ENCODE results near the gene TTLL1.
"Not testable (repeated sequence)": the region's sequence is repeated elsewhere in the genome, so short reads cannot be mapped to it uniquely, and the experiment has no call there.

TTLL1 gene

DNA sequence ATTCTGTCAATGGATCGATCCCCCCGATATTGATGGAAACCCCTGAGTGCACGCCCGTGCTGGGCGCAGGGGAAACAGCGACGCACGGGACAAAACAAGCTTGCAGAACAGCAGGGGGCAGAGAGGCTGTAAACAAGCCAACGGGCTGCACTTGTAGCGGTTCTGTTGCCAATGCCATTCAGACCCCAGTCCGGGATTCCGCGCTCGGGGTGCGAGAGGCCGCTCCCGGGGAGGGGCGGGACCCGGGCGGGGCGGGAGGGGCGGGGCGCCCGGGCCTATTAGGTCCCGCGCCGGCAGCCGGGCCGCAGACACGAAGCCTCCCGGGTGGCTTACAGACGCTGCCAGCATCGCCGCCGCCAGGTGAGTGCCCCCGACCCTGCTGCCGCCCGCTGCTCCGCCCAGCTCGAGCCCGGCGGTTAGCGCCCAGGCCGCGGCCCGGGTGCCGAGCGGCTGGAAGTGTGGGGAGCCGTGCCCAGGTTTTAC lies 21.3 kb upstream of the TTLL1 start, which contains the start of gene BIK:
BIK (plus strand) TSS at position 307 of the 483 bp plus-strand sequence. CDS start 13,273 bp downstream, outside the sequence.
- peak within 1 kb of the TSS; percentile 91 for H3K4me3 ChIP-seq (ENCODE audit: low read depth, low read length)
- peak; percentile 41; the same call in 1 of the 2 replicates for TF ChIP-seq CTCF (IDR thresholded peaks at IDR 0.05; ENCODE audit: borderline replicate concordance, insufficient read depth, low read depth, low read length)

- TF ChIP-seq CTCF (IDR thresholded peaks at IDR 0.05; ENCODE audit: borderline replicate concordance, insufficient read depth, low read depth, low read length) = no peak
- H3K4me3 ChIP-seq (ENCODE audit: low read depth, low read length) = peak overlapping the region; percentile 91
Measured at GRCh38 chr22:43109921-43110443, 20.8 kb upstream of the TTLL1 start.

DNA sequence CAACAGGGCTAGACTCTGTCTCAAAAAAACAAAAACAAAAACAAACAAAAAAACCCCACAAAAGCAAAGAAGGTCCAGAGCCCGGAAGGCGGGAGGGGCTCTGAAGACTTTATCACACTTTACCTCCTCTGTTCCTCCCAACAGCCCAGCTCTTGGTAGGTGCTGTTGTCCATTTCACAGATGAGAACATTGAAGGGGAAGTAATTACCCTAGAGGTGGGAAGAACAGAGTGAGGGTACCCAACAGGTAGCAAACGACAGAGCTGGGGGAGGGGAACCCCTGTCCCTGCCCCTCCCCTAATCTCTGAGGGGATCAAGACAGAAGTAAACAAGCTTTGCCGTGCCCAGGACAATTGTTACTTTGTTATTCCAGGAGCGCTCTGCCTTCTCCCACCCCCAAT lies 20.3 kb upstream of the TTLL1 start:
- no peak for TF ChIP-seq CTCF (IDR thresholded peaks at IDR 0.05; ENCODE audit: borderline replicate concordance, insufficient read depth, low read depth, low read length)
- H3K4me3 ChIP-seq (ENCODE audit: low read depth, low read length) = no peak overlapping the region

- TF ChIP-seq CTCF (IDR thresholded peaks at IDR 0.05; ENCODE audit: borderline replicate concordance, insufficient read depth, low read depth, low read length) = no peak
- no peak overlapping the region for H3K4me3 ChIP-seq (ENCODE audit: low read depth, low read length)
Measured at GRCh38 chr22:43106302-43106701, 17.1 kb upstream of the TTLL1 start.

DNA sequence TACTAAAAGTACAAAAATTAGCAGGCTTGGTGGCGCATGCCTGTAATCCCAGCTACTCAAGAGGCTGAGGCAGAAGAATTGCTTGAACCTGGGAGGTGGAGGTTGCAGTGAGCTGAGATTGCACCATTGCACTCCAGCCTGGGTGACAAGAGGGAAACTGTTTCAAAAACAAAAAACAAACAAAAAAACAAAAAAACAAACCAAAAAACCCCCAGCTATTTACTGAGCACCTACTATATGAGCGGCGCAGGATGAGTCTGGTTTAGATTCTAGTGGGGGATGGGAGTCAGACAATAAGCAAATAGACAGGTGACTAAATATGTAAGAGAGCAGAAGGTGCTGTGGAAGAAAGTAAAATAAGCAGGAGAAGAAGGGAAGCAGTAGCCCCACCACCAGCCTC lies 15.8 kb upstream of the TTLL1 start:
- not testable (repeated sequence) for H3K4me3 ChIP-seq (ENCODE audit: low read depth, low read length)

DNA sequence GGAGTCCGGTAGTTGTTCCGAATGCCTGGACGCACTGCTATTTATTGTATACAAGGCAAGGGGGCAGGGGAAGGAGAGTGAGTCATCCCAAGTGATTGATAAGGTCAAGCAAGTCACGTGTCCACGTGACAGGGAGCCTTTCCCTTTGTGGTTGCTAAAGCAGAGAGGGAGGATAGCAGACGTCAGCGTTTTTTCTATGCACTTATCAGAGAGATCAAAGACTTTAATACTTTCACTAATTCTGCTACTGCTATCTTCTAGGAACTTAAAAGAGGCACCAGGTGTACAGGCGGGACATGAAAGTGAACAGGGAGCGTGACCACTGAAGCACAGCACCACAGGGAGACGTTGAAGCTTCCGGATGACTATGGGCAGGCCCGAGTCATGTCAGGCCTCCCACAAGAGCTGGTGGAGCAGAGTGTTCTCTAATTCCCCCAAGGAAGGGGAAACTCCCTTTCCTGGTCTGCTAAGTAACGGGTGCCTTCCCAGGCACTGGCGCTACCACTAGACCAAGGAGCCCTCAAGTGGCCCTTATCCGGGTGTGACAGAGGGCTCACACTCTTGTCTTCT lies 14.9 kb upstream of the TTLL1 start:
- not testable (repeated sequence) for H3K4me3 ChIP-seq (ENCODE audit: low read depth, low read length)

DNA sequence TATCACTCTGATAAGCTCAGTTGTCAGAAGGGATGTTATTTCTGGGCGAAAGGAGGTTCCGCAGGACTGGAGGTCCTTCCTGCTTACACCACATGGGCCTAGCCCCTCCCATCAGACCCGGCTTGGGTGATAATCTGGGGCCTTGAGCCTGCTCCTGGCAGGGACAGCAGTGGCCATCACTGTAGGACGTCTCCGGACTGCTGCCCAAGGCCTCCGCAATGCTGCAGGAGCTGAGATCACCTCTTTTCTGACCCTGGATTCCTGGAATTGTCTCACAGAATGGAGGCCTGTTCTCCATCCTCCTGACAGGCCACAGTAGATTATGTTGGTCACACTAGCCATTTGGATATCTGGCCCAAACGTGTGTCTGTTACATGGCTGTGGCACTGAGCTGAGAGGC lies 12.1 kb upstream of the TTLL1 start:
- no peak for TF ChIP-seq CTCF (IDR thresholded peaks at IDR 0.05; ENCODE audit: borderline replicate concordance, insufficient read depth, low read depth, low read length)
- H3K4me3 ChIP-seq (ENCODE audit: low read depth, low read length) = no peak overlapping the region

DNA sequence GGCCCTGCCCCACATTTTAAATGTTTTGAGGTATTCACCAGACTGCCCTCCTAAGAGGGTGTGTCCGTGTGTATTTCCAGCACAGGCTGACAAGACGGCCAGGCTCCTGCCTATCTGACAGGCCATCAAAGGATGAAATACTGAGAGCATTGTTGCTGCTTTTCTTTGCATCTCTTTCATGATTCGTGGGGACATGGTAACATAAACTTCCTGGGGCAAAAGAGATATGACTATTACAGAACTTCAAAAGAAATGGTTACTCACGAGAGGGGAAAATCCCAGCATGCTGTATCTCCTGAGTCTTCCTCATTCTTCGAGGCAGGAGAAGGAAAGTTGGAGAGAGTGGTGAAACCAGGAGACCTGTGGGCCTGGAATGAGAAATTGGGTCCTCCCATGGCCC lies 11.0 kb upstream of the TTLL1 start:
- no peak overlapping the region for H3K4me3 ChIP-seq (ENCODE audit: low read depth, low read length)
- TF ChIP-seq CTCF (IDR thresholded peaks at IDR 0.05; ENCODE audit: borderline replicate concordance, insufficient read depth, low read depth, low read length) = no peak
